ENCODE data around the gene DMRTC2.

DNA sequence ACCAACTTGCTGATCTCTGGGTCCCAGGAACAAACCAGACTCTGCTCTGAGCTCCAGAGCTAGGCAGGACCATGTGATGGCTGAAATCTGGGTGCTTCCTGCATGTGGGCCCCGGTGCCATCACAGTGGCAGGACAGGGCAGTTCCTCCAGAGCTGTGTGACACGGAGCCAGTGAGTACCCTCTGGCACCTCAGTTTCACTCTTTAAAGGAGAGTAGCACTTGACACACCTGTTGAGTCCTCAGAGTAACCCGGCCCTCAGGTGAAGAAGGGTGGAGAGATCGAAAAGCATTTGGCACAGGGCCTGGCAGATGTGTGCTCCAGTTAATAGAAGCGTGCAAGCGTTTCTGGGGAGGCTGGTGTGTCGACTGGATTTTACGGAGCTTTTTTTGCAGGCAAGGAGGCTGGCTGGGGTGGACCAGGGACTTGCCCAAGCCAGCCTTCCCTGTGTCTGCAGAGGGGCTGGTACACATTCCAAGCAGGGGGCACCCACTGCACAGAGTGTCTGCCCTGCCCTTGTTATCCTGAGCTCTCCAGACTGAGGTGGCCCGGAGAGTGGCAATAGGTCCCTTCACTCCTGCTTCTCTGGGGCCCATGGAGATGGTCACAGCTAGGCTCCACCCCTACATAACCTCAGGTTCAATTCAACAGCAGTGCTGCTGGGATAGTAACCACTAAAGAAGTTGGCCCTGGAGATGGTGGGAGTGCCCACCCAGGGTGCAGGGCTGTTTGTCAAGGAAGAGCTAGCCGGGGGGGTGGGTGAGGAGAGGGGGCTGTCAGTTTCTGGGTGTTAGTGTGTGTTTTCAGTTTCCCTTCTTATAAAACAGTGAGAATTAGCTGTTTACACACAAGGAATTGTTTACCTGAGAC is 23.5 kb downstream of the DMRTC2 start:
- TF ChIP-seq, protein P1, sequence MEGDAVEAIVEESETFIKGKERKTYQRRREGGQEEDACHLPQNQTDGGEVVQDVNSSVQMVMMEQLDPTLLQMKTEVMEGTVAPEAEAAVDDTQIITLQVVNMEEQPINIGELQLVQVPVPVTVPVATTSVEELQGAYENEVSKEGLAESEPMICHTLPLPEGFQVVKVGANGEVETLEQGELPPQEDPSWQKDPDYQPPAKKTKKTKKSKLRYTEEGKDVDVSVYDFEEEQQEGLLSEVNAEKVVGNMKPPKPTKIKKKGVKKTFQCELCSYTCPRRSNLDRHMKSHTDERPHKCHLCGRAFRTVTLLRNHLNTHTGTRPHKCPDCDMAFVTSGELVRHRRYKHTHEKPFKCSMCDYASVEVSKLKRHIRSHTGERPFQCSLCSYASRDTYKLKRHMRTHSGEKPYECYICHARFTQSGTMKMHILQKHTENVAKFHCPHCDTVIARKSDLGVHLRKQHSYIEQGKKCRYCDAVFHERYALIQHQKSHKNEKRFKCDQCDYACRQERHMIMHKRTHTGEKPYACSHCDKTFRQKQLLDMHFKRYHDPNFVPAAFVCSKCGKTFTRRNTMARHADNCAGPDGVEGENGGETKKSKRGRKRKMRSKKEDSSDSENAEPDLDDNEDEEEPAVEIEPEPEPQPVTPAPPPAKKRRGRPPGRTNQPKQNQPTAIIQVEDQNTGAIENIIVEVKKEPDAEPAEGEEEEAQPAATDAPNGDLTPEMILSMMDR (IDR thresholded peaks at IDR 0.05; ENCODE audit: borderline replicate concordance, extremely low read depth, low read length, poor library complexity, severe bottlenecking), result no peak
- TF ChIP-seq EZH2 (IDR thresholded peaks at IDR 0.05; ENCODE audit: borderline replicate concordance, low read depth, low read length, severe bottlenecking), result no peak
